ENCODE data around the gene TPBGL. TPM values are rescaled to one million over a fixed set of nuclear protein-coding genes. Genes with fewer than 3 reads are reported as not detected.

TPBGL gene
- total RNA-seq, 4 donors from 2014 or later, result not detected

DNA sequence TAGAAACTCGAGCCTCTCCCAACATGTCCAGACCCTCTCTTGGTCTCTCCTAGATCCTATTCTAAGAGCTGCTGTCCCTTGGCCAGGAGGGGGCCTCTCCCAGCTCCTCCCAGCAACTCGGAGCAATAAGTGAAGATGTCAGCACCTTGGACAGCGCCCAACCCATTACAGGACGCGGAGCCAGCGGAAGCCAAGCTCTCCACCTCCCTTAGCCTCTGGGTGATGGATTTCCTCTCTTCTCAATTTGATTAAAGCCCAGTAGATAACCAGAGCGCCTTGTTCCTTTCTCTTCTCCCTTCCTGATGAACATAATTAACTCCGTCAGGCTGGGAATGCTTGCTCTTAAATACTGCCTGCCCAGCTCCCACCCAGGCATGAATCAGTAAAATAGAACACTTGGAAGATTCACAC, 26.2 kb upstream of the TPBGL start:
- intact Hi-C loops (cut with DNase I; ENCODE audit: low total_unique reads), result no loop called here
- ATAC-seq (no peak), DNase-seq (no peak)
- Histone ChIP-seq H3K9me3 (no peaks in the 10 kb centered on the region), H3K27me3 (no peaks in the 10 kb centered on the region), H3K36me3 (no peaks in the 10 kb centered on the region), H3K27ac (no peak overlapping the region), H3K4me3 (no peak overlapping the region), H3K4me1 (no peaks in the 10 kb centered on the region)
- in situ Hi-C loops (cut with MboI; ENCODE audit: low sequenced_read_pairs in 4 of 4), result no loop called here
- TF ChIP-seq POLR2A (IDR thresholded peaks at IDR 0.05), result no peak
- TF ChIP-seq, protein P1, sequence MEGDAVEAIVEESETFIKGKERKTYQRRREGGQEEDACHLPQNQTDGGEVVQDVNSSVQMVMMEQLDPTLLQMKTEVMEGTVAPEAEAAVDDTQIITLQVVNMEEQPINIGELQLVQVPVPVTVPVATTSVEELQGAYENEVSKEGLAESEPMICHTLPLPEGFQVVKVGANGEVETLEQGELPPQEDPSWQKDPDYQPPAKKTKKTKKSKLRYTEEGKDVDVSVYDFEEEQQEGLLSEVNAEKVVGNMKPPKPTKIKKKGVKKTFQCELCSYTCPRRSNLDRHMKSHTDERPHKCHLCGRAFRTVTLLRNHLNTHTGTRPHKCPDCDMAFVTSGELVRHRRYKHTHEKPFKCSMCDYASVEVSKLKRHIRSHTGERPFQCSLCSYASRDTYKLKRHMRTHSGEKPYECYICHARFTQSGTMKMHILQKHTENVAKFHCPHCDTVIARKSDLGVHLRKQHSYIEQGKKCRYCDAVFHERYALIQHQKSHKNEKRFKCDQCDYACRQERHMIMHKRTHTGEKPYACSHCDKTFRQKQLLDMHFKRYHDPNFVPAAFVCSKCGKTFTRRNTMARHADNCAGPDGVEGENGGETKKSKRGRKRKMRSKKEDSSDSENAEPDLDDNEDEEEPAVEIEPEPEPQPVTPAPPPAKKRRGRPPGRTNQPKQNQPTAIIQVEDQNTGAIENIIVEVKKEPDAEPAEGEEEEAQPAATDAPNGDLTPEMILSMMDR (IDR thresholded peaks at IDR 0.05 in 4 of 5, conservative IDR thresholded peaks at IDR 0.05 in 1 of 5), result no peak

DNA sequence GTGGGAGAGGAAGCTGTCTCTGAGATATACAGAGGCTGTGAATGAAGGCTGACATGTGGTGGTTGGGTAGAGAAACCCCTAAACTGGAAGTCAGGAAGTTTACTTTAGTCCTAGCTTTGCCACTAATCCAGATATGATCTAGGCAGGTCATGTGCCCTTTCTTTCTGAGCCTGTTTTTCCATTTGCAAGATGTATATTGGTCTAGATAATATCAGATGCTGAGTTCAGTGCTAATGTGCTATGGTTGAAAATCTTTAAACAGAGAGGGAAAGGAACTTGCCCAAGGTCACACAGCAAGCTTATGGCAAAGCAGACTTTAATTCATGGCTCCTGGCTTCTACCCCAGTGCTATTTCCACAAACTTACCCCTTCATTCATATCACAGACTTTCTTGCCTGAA, 25.7 kb upstream of the TPBGL start:
- Histone ChIP-seq H3K27ac (no peak overlapping the region), H3K36me3 (no peaks in the 10 kb centered on the region), H3K9me3 (no peaks in the 10 kb centered on the region), H3K4me3 (no peak overlapping the region), H3K27me3 (no peaks in the 10 kb centered on the region), H3K4me1 (no peaks in the 10 kb centered on the region)
- ATAC-seq (no peak), DNase-seq (no peak)
- in situ Hi-C loops (cut with MboI; ENCODE audit: low sequenced_read_pairs in 4 of 4), result no loop called here
- intact Hi-C loops (cut with DNase I; ENCODE audit: low total_unique reads), result no loop called here
- TF ChIP-seq, protein P1 (IDR thresholded peaks at IDR 0.05 in 4 of 5, conservative IDR thresholded peaks at IDR 0.05 in 1 of 5), result no peak
- TF ChIP-seq POLR2A (IDR thresholded peaks at IDR 0.05), result no peak

DNA sequence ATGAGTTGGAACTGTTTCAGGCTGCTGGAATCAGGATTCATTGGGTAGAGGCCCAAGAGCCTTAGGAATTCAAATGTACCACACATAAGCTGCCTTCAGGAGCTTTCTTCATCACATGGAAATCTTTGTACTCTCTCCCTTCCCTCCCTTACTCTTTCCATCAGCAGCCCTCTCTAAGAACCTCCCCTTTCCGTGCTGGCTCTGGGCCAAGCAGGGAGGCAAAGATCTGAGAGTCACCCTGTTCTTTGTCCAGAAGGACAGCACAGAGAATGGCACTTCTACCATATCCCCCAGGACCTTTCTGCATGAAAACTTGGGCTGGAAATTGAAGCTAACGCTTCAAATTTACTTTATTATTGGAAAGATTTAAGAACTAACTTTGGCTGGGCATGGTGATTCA, 20.7 kb upstream of the TPBGL start:
- TF ChIP-seq, protein P1 (IDR thresholded peaks at IDR 0.05 in 4 of 5, conservative IDR thresholded peaks at IDR 0.05 in 1 of 5), result no peak
- no peak for TF ChIP-seq POLR2A (IDR thresholded peaks at IDR 0.05)
- Histone ChIP-seq H3K27me3 (no peaks in the 10 kb centered on the region), H3K4me3 (no peak overlapping the region), H3K27ac (no peak overlapping the region), H3K4me1 (no peaks in the 10 kb centered on the region), H3K36me3 (no peaks in the 10 kb centered on the region), H3K9me3 (no peaks in the 10 kb centered on the region)
- intact Hi-C loops (cut with DNase I; ENCODE audit: low total_unique reads) (no loop called here), in situ Hi-C loops (cut with MboI; ENCODE audit: low sequenced_read_pairs in 4 of 4) (no loop called here)
- ATAC-seq (no peak), DNase-seq (no peak)

DNA sequence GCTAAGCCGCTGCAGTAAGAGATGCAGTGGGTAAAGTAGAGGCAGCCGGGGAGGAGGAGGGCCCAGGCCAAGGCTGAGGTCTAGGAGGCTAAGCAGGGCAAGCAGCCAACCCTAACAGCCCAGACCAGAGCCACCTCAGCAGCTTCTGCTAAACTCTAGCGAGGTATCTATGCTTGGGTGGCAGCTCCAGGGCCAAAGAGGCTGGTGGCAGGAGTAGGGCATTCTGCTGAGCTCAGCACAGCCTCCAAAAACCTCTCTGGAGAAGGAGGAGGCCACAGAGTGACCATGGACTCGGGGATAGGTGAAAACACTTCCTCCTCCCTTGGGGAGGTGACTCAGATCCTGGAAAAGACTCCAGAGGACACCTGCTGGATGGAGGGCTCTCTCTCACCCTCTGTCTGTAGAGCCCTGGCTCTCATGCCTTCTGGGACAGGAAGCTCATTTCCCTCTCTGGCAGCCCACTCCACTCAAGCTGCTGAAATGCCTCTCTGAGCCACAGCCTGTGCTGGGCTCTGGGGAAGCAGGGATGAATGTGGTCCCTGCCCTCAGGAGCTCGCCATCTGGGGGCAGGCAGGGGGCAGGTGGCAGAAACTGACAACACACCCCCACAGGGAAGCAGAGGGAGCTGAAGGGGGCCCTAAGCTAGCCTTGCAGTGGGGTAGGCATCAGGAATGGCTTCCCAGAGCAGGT, 16.5 kb upstream of the TPBGL start:
- no peak for TF ChIP-seq POLR2A (IDR thresholded peaks at IDR 0.05)
- TF ChIP-seq, protein P1 (IDR thresholded peaks at IDR 0.05 in 4 of 5, conservative IDR thresholded peaks at IDR 0.05 in 1 of 5), result no peak
- ATAC-seq, result no peak

DNA sequence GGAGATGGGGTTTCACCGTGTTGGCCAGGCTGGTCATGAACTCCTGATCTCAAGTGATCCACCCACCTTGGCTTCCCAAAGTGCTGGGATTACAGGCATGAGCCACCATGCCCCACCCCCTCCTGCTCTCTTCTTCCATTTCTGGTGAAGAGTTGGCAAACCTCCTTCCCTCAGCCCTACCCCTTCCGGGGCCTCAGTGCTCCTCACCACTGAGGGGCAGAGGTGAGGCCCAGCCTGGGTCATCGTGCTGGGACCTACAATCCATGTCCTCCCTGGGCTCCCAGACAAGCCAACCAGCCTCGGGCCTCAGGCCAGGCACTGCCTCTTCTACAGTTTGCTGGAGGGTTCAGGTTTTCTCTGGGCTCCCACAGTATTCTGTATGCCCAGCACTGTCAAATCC, 14.8 kb upstream of the TPBGL start:
- intact Hi-C loops (cut with DNase I; ENCODE audit: low total_unique reads) (no loop called here), in situ Hi-C loops (cut with MboI; ENCODE audit: low sequenced_read_pairs in 4 of 4) (loop anchor here in 1 of 4 donors (25.0 kb wide), 1 partner anchor 288 kb away; the partner anchor contains the start of genes SPCS2 and XRRA1)
- H3K9me3 ChIP-seq, result no peaks in the 10 kb centered on the region
- TF ChIP-seq, protein P1 (IDR thresholded peaks at IDR 0.05 in 4 of 5, conservative IDR thresholded peaks at IDR 0.05 in 1 of 5), result no peak
- TF ChIP-seq POLR2A (IDR thresholded peaks at IDR 0.05), result no peak
- H3K27ac ChIP-seq, result no peak overlapping the region
- no peaks in the 10 kb centered on the region for H3K27me3 ChIP-seq
- H3K36me3 ChIP-seq, result no peaks in the 10 kb centered on the region
- no peaks in the 10 kb centered on the region for H3K4me1 ChIP-seq
- H3K4me3 ChIP-seq, result no peak overlapping the region
- DNase-seq, result no peak
- no peak for ATAC-seq

More for the DNA sequence above, 16.5 kb upstream of the TPBGL start:
- intact Hi-C loops (cut with DNase I; ENCODE audit: low total_unique reads), result no loop called here
- no peaks in the 10 kb centered on the region for H3K36me3 ChIP-seq
- no peaks in the 10 kb centered on the region for H3K9me3 ChIP-seq
- DNase-seq, result no peak
- in situ Hi-C loops (cut with MboI; ENCODE audit: low sequenced_read_pairs in 4 of 4), result no loop called here
- H3K4me3 ChIP-seq, result no peak overlapping the region
- H3K27me3 ChIP-seq, result no peaks in the 10 kb centered on the region
- H3K27ac ChIP-seq, result no peak overlapping the region
- H3K4me1 ChIP-seq, result no peaks in the 10 kb centered on the region
